ENCODE results near the gene S100A2. TPM values are rescaled to one million over a fixed set of nuclear protein-coding genes. Genes with fewer than 3 reads are reported as not detected.

Gene S100A2
- total and polyA plus RNA-seq, 2 of the 13 experiments (the other 11 are each of a cell fraction or from before 2014, with no cell fraction given) = 1.2 TPM

GRCh38 chr1:153566414-153567371, 1.0 kb upstream of the S100A2 start (continued):
- TF ChIP-seq PAXIP1 (CRISPR knock-in tag; conservative IDR thresholded peaks at IDR 0.05) (peak; percentile 61), TEAD2 (CRISPR knock-in tag; IDR thresholded peaks at IDR 0.05) (no peak), ZNF616 (CRISPR knock-in tag; IDR thresholded peaks at IDR 0.05; ENCODE audit: low read depth) (no peak), SALL1 (CRISPR knock-in tag; IDR thresholded peaks at IDR 0.05) (peak; percentile 62; the same call in 1 of the 2 replicates), SMC3 (IDR thresholded peaks at IDR 0.05; ENCODE audit: low read length) (no peak), AKAP8 (CRISPR knock-in tag; IDR thresholded peaks at IDR 0.05) (no peak), TEAD3 (CRISPR knock-in tag; optimal IDR thresholded peaks at IDR 0.05; ENCODE audit: borderline replicate concordance) (peak; percentile 83), XBP1 (CRISPR knock-in tag; IDR thresholded peaks at IDR 0.05) (no peak), ZZZ3 (CRISPR knock-in tag; IDR thresholded peaks at IDR 0.05; ENCODE audit: borderline replicate concordance) (no peak), ZC3H13 (CRISPR knock-in tag; IDR thresholded peaks at IDR 0.05) (no peak), ZNF274 (CRISPR knock-in tag; IDR thresholded peaks at IDR 0.05) (no peak)
- TF ChIP-seq, protein P1, sequence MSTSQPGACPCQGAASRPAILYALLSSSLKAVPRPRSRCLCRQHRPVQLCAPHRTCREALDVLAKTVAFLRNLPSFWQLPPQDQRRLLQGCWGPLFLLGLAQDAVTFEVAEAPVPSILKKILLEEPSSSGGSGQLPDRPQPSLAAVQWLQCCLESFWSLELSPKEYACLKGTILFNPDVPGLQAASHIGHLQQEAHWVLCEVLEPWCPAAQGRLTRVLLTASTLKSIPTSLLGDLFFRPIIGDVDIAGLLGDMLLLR (CRISPR knock-in tag; IDR thresholded peaks at IDR 0.05) = no peak
- TF ChIP-seq, protein P2, sequence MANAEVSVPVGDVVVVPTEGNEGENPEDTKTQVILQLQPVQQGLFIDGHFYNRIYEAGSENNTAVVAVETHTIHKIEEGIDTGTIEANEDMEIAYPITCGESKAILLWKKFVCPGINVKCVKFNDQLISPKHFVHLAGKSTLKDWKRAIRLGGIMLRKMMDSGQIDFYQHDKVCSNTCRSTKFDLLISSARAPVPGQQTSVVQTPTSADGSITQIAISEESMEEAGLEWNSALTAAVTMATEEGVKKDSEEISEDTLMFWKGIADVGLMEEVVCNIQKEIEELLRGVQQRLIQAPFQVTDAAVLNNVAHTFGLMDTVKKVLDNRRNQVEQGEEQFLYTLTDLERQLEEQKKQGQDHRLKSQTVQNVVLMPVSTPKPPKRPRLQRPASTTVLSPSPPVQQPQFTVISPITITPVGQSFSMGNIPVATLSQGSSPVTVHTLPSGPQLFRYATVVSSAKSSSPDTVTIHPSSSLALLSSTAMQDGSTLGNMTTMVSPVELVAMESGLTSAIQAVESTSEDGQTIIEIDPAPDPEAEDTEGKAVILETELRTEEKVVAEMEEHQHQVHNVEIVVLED (CRISPR knock-in tag; IDR thresholded peaks at IDR 0.05; ENCODE audit: borderline replicate concordance) = no peak
- TF ChIP-seq, protein P3, sequence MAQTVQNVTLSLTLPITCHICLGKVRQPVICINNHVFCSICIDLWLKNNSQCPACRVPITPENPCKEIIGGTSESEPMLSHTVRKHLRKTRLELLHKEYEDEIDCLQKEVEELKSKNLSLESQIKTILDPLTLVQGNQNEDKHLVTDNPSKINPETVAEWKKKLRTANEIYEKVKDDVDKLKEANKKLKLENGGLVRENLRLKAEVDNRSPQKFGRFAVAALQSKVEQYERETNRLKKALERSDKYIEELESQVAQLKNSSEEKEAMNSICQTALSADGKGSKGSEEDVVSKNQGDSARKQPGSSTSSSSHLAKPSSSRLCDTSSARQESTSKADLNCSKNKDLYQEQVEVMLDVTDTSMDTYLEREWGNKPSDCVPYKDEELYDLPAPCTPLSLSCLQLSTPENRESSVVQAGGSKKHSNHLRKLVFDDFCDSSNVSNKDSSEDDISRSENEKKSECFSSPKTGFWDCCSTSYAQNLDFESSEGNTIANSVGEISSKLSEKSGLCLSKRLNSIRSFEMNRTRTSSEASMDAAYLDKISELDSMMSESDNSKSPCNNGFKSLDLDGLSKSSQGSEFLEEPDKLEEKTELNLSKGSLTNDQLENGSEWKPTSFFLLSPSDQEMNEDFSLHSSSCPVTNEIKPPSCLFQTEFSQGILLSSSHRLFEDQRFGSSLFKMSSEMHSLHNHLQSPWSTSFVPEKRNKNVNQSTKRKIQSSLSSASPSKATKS (CRISPR knock-in tag; IDR thresholded peaks at IDR 0.05) = no peak
- TF ChIP-seq, protein P4, sequence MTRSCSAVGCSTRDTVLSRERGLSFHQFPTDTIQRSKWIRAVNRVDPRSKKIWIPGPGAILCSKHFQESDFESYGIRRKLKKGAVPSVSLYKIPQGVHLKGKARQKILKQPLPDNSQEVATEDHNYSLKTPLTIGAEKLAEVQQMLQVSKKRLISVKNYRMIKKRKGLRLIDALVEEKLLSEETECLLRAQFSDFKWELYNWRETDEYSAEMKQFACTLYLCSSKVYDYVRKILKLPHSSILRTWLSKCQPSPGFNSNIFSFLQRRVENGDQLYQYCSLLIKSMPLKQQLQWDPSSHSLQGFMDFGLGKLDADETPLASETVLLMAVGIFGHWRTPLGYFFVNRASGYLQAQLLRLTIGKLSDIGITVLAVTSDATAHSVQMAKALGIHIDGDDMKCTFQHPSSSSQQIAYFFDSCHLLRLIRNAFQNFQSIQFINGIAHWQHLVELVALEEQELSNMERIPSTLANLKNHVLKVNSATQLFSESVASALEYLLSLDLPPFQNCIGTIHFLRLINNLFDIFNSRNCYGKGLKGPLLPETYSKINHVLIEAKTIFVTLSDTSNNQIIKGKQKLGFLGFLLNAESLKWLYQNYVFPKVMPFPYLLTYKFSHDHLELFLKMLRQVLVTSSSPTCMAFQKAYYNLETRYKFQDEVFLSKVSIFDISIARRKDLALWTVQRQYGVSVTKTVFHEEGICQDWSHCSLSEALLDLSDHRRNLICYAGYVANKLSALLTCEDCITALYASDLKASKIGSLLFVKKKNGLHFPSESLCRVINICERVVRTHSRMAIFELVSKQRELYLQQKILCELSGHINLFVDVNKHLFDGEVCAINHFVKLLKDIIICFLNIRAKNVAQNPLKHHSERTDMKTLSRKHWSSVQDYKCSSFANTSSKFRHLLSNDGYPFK (CRISPR knock-in tag; IDR thresholded peaks at IDR 0.05; ENCODE audit: borderline replicate concordance) = no peak
- TF ChIP-seq, protein P5, sequence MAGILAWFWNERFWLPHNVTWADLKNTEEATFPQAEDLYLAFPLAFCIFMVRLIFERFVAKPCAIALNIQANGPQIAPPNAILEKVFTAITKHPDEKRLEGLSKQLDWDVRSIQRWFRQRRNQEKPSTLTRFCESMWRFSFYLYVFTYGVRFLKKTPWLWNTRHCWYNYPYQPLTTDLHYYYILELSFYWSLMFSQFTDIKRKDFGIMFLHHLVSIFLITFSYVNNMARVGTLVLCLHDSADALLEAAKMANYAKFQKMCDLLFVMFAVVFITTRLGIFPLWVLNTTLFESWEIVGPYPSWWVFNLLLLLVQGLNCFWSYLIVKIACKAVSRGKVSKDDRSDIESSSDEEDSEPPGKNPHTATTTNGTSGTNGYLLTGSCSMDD (CRISPR knock-in tag; IDR thresholded peaks at IDR 0.05) = no peak

Data from HepG2 (cell line).